ENCODE measurements around the gene ENTR1. TPM values are rescaled to one million over a fixed set of nuclear protein-coding genes. Genes with fewer than 3 reads are reported as not detected.

ENTR1 gene
- total and polyA plus RNA-seq, 2 of the 13 experiments (the other 11 are each of a cell fraction or from before 2014, with no cell fraction given) = 70.1 to 76.4 TPM

DNA sequence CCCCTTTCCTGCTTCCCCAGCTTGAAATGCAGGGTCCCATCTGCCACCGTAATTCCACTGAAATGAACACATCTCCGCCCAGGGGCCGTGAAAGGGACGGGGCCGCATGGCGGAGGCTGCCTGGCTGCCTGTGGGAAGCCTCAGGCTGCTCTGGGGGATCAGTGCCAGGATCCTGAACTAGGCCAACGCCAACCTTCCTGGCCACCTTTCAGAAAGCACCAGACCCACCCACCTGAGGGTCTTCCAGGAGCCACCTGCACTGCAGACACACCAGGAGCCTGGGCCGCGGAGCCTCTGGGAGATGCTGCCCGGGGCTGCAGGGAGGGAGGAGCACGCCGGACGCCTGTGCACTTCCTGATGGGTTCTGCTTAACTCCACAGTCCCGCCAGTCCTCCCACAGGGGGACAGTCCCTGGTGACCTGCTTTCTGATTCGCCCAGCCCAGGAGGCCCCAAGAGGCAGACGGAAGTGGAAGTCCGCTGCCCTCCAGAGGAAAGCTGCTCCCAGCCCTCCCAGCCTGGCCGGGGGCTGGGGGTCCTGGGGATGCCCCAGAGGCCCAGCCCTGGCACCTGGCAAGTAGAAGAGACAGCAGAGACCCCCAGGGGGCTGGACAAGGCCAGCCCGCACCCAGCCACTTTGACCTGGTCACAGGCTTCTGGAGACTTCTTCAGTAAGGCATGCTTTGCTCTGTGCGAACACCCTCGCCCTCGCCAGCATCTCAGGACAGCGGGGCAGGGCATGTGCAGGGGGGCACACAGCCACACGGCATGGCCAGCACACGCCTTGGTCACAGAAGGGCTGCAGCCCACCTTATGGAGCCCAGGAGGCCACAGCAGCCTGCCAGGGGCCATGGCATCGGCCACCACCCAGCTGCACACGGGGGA is 36.9 kb downstream of the ENTR1 start, which contains the start of gene CARD9 (continued):
- TF ChIP-seq NKX3-1 (CRISPR knock-in tag; IDR thresholded peaks at IDR 0.05) (0 out of 2 replicates have a peak, but pooled peaks have one; percentile 27), PCBP2 (optimal IDR thresholded peaks at IDR 0.05; ENCODE audit: low read depth, low read length, poor library complexity, severe bottlenecking) (no peak), PHB2 (IDR thresholded peaks at IDR 0.05; ENCODE audit: partially characterized antibody) (no peak), MTF2 (CRISPR knock-in tag; IDR thresholded peaks at IDR 0.05; ENCODE audit: borderline replicate concordance) (no peak), YY1 (IDR thresholded peaks at IDR 0.05; ENCODE audit: insufficient read depth, insufficient replicate concordance, low read depth, low read length) (peak; percentile 27), TGIF2 (CRISPR knock-in tag; IDR thresholded peaks at IDR 0.05) (peak; percentile 5; the same call in 1 of the 2 replicates), HIVEP1 (CRISPR knock-in tag; IDR thresholded peaks at IDR 0.05) (peak; percentile 57; the same call in 1 of the 2 replicates), SIX4 (CRISPR knock-in tag; IDR thresholded peaks at IDR 0.05) (no peak), ZFX (CRISPR knock-in tag; IDR thresholded peaks at IDR 0.05; ENCODE audit: low read depth) (peak; percentile 41; the same call in 1 of the 2 replicates), ZNF543 (CRISPR knock-in tag; IDR thresholded peaks at IDR 0.05) (peak; percentile 55; the same call in 1 of the 2 replicates)
- TF ChIP-seq, protein P1, sequence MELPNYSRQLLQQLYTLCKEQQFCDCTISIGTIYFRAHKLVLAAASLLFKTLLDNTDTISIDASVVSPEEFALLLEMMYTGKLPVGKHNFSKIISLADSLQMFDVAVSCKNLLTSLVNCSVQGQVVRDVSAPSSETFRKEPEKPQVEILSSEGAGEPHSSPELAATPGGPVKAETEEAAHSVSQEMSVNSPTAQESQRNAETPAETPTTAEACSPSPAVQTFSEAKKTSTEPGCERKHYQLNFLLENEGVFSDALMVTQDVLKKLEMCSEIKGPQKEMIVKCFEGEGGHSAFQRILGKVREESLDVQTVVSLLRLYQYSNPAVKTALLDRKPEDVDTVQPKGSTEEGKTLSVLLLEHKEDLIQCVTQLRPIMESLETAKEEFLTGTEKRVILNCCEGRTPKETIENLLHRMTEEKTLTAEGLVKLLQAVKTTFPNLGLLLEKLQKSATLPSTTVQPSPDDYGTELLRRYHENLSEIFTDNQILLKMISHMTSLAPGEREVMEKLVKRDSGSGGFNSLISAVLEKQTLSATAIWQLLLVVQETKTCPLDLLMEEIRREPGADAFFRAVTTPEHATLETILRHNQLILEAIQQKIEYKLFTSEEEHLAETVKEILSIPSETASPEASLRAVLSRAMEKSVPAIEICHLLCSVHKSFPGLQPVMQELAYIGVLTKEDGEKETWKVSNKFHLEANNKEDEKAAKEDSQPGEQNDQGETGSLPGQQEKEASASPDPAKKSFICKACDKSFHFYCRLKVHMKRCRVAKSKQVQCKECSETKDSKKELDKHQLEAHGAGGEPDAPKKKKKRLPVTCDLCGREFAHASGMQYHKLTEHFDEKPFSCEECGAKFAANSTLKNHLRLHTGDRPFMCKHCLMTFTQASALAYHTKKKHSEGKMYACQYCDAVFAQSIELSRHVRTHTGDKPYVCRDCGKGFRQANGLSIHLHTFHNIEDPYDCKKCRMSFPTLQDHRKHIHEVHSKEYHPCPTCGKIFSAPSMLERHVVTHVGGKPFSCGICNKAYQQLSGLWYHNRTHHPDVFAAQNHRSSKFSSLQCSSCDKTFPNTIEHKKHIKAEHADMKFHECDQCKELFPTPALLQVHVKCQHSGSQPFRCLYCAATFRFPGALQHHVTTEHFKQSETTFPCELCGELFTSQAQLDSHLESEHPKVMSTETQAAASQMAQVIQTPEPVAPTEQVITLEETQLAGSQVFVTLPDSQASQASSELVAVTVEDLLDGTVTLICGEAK (IDR thresholded peaks at IDR 0.05) = no peak
- TF ChIP-seq, protein P1 (CRISPR knock-in tag; IDR thresholded peaks at IDR 0.05) = 0 out of 2 replicates have a peak, but pooled peaks have one; percentile 4
- TF ChIP-seq, protein P2, sequence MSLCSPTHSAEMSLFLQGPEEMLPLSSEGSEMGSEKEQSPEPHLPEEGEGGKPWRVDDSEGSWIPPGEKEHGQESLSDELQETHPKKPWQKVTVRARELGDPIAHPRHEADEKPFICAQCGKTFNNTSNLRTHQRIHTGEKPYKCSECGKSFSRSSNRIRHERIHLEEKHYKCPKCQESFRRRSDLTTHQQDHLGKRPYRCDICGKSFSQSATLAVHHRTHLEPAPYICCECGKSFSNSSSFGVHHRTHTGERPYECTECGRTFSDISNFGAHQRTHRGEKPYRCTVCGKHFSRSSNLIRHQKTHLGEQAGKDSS (CRISPR knock-in tag; IDR thresholded peaks at IDR 0.05; ENCODE audit: borderline replicate concordance, low read depth) = no peak
- TF ChIP-seq, protein P3, sequence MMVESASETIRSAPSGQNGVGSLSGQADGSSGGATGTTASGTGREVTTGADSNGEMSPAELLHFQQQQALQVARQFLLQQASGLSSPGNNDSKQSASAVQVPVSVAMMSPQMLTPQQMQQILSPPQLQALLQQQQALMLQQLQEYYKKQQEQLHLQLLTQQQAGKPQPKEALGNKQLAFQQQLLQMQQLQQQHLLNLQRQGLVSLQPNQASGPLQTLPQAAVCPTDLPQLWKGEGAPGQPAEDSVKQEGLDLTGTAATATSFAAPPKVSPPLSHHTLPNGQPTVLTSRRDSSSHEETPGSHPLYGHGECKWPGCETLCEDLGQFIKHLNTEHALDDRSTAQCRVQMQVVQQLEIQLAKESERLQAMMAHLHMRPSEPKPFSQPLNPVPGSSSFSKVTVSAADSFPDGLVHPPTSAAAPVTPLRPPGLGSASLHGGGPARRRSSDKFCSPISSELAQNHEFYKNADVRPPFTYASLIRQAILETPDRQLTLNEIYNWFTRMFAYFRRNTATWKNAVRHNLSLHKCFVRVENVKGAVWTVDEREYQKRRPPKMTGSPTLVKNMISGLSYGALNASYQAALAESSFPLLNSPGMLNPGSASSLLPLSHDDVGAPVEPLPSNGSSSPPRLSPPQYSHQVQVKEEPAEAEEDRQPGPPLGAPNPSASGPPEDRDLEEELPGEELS (CRISPR knock-in tag; IDR thresholded peaks at IDR 0.05) = 0 out of 2 replicates have a peak, but pooled peaks have one; percentile 28
- TF ChIP-seq, protein P4, sequence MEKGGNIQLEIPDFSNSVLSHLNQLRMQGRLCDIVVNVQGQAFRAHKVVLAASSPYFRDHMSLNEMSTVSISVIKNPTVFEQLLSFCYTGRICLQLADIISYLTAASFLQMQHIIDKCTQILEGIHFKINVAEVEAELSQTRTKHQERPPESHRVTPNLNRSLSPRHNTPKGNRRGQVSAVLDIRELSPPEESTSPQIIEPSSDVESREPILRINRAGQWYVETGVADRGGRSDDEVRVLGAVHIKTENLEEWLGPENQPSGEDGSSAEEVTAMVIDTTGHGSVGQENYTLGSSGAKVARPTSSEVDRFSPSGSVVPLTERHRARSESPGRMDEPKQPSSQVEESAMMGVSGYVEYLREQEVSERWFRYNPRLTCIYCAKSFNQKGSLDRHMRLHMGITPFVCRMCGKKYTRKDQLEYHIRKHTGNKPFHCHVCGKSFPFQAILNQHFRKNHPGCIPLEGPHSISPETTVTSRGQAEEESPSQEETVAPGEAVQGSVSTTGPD (CRISPR knock-in tag; IDR thresholded peaks at IDR 0.05) = 0 out of 2 replicates have a peak, but pooled peaks have one; percentile 29

All from HepG2 (cell line).